OCI-LY3 (cell line): ENCODE results near the gene INHBB.

Experiments
- H2AFZ ChIP-seq: fragments of 200-600, 300-600 bp; shearing (Covaris generic); 2 replicates; pipeline ENCODE4 v1.6.0; 2014; ENCODE audit warnings: antibody characterized with exemption, low read depth, low read length
- H3K27ac ChIP-seq: fragments of 200-600, 300-600 bp; sonication (generic); 2 replicates; pipeline ENCODE4 v1.5.1; 2014; ENCODE audit warnings: mild to moderate bottlenecking, low read length, moderate library complexity, mixed read lengths
- H3K27me3 ChIP-seq: fragments of 200-600, 300-600 bp; sonication (generic); 2 replicates; pipeline ENCODE4 v1.6.1; 2014; ENCODE audit warnings: low read depth, low read length, mixed read lengths
- H3K36me3 ChIP-seq: fragments of 200-600, 300-600 bp; sonication (generic); replicated peaks from 2 replicates; pipeline ENCODE3; 2014; ENCODE audit warnings: low read depth, low read length, mixed read lengths
- H3K4me1 ChIP-seq: fragments of 300-600, 200-600 bp; sonication (generic); 2 replicates; pipeline ENCODE4 v1.6.1; 2014; ENCODE audit warnings: low read length, mixed read lengths
- H3K4me2 ChIP-seq: fragments of 200-600, 300-600 bp; sonication (generic); 2 replicates; pipeline ENCODE4 v1.6.1; 2014; ENCODE audit warnings: low read length, mixed read lengths
- H3K4me3 ChIP-seq: fragments of 300-600, 200-600 bp; sonication (generic); 2 replicates; pipeline ENCODE4 v1.5.1; 2014; ENCODE audit warnings: antibody characterized with exemption, mild to moderate bottlenecking, low read length, moderate library complexity
- H3K79me2 ChIP-seq: fragments of 300-600, 200-600 bp; shearing (Covaris generic); 2 replicates; pipeline ENCODE4 v1.6.1; 2014; ENCODE audit warnings: mild to moderate bottlenecking, low read length, mixed read lengths
- H3K9ac ChIP-seq: fragments of 300-600, 200-600 bp; shearing (Covaris generic); 2 replicates; pipeline ENCODE4 v1.6.0; 2014; ENCODE audit warnings: mild to moderate bottlenecking, low read length, moderate library complexity
- H3K9me3 ChIP-seq: fragments of 200-600, 300-600 bp; shearing (Covaris generic); 2 replicates; pipeline ENCODE4 v1.6.1; 2014; ENCODE audit warnings: low read length, mixed read lengths; ENCODE audit not compliant: insufficient read depth
- H4K20me1 ChIP-seq: fragments of 200-600, 300-600 bp; sonication (generic); 2 replicates; pipeline ENCODE4 v1.6.1; 2016; ENCODE audit warnings: low read length, mixed read lengths; ENCODE audit not compliant: insufficient read depth
- CTCF ChIP-seq: fragments of 200-600, 300-600 bp; sonication (generic); IDR thresholded peaks from 2 replicates; pipeline ENCODE4 v1.5.1; 2014; ENCODE audit warnings: antibody characterized with exemption, low read length, low read depth
- EZH2phosphoT487 ChIP-seq: fragments of 200-600 bp; shearing (Covaris generic); IDR thresholded peaks from 2 replicates; pipeline ENCODE4 v1.6.1; 2018; ENCODE audit warnings: antibody characterized with exemption, mixed run types, low read depth

The INHBB gene

GRCh38 chr2:120313695-120314615, 32.0 kb upstream of the INHBB start:
- Histone ChIP-seq H3K27ac (no peak overlapping the region), H3K9me3 (no peaks in the 10 kb centered on the region), H3K4me3 (peak overlapping the region; percentile 70; the same call in 1 of the 2 replicates), H3K36me3 (no peaks in the 10 kb centered on the region), H3K4me1 (peaks cover 9% of the 10 kb centered on the region; the same call in 1 of the 2 replicates), H2AFZ (0 out of 2 replicates have a peak overlapping the region, but pooled peaks have one; percentile 79), H4K20me1 (no peaks in the 10 kb centered on the region), H3K4me2 (peak overlapping the region; percentile 67), H3K79me2 (no peaks in the 10 kb centered on the region), H3K9ac (0 out of 2 replicates have a peak overlapping the region, but pooled peaks have one; percentile 28), H3K27me3 (peaks cover 2% of the 10 kb centered on the region)
- TF ChIP-seq EZH2phosphoT487, result no peak
- no peak for TF ChIP-seq CTCF

- no peak overlapping the region for H3K9ac ChIP-seq
- H3K27ac ChIP-seq, result no peak overlapping the region
- no peaks in the 10 kb centered on the region for H4K20me1 ChIP-seq
- H3K4me1 ChIP-seq, result peaks cover 9% of the 10 kb centered on the region; the same call in 1 of the 2 replicates
- H3K36me3 ChIP-seq, result no peaks in the 10 kb centered on the region
- H3K4me3 ChIP-seq, result no peak overlapping the region
- no peaks in the 10 kb centered on the region for H3K79me2 ChIP-seq
- no peaks in the 10 kb centered on the region for H3K9me3 ChIP-seq
- TF ChIP-seq EZH2phosphoT487, result no peak
- TF ChIP-seq CTCF, result no peak
- H3K4me2 ChIP-seq, result no peak overlapping the region
- H3K27me3 ChIP-seq, result peaks cover 2% of the 10 kb centered on the region
- H2AFZ ChIP-seq, result no peak overlapping the region
Observed at GRCh38 chr2:120314690-120315366, 31.1 kb upstream of the INHBB start.

- Histone ChIP-seq H3K36me3 (no peaks in the 10 kb centered on the region), H3K9ac (no peak overlapping the region), H3K27me3 (peaks cover 2% of the 10 kb centered on the region), H3K4me2 (no peak overlapping the region), H2AFZ (no peak overlapping the region), H4K20me1 (no peaks in the 10 kb centered on the region), H3K4me1 (peaks cover 9% of the 10 kb centered on the region; the same call in 1 of the 2 replicates), H3K27ac (no peak overlapping the region), H3K4me3 (no peak overlapping the region), H3K79me2 (no peaks in the 10 kb centered on the region), H3K9me3 (no peaks in the 10 kb centered on the region)
- TF ChIP-seq EZH2phosphoT487 (no peak), CTCF (no peak)
Observed at GRCh38 chr2:120315367-120316033, 30.4 kb upstream of the INHBB start.
